AG04449 (cell line): ENCODE measurements around the gene GLIPR1L1.

Experiments
- CTCF ChIA-PET: fragments of 350-600 bp; formaldehyde crosslinking; extraction: SDS; loops from one replicate; lab custom pipeline; 2021; ENCODE audit warnings: antibody characterized with exemption; lab: Yijun Ruan, JAX
- POLR2A ChIA-PET: fragments of 400-600, 350-600 bp; formaldehyde crosslinking; extraction: SDS; loops from one replicate; lab custom pipeline; 2020; ENCODE audit warnings: antibody characterized with exemption, inconsistent platforms; lab: Yijun Ruan, JAX
- DNase-seq: peaks from one replicate; pipeline ENCODE4 v3.0.0-alpha.2; 2010; ENCODE audit warnings: low read depth, low spot score
- H3K4me3 ChIP-seq: 2 replicates; pipeline ENCODE4 v1.5.1; 2011; ENCODE audit warnings: low read depth, mild to moderate bottlenecking, control low read depth, low read length
- TF ChIP-seq, protein P1 (sequence below): IDR thresholded peaks from one replicate; pipeline ENCODE4 v1.5.1; 2011; ENCODE audit warnings: mild to moderate bottlenecking, moderate library complexity, low read length, control low read depth, inconsistent platforms; ENCODE audit not compliant: insufficient read depth; ENCODE audit errors: missing control alignments

GLIPR1L1 gene

GRCh38 chr12:75334384-75335030 lies at the start of gene GLIPR1L1:
Gene GLIPR1L1, plus strand, starts transcription at chr12:75334670. Its CDS starts 59 bp downstream, at chr12:75334729.
- TF ChIP-seq, protein P1, sequence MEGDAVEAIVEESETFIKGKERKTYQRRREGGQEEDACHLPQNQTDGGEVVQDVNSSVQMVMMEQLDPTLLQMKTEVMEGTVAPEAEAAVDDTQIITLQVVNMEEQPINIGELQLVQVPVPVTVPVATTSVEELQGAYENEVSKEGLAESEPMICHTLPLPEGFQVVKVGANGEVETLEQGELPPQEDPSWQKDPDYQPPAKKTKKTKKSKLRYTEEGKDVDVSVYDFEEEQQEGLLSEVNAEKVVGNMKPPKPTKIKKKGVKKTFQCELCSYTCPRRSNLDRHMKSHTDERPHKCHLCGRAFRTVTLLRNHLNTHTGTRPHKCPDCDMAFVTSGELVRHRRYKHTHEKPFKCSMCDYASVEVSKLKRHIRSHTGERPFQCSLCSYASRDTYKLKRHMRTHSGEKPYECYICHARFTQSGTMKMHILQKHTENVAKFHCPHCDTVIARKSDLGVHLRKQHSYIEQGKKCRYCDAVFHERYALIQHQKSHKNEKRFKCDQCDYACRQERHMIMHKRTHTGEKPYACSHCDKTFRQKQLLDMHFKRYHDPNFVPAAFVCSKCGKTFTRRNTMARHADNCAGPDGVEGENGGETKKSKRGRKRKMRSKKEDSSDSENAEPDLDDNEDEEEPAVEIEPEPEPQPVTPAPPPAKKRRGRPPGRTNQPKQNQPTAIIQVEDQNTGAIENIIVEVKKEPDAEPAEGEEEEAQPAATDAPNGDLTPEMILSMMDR = peak; percentile 84
- CTCF ChIA-PET = interaction anchor here (0.7 to 7.6 kb wide), 26 partner anchors 9 to 645 kb away, joined by 3 to 145 read pairs (median 6); partner anchors contain the start of gene GLIPR1
- POLR2A ChIA-PET = interaction anchor here (0.6 to 1.1 kb wide), 3 partner anchors 25 to 149 kb away, joined by 3 to 6 read pairs (median 3); partner anchors contain the start of gene GLIPR1
- DNase-seq = peak; percentile 53
- peak within 1 kb of the TSS; percentile 62 for H3K4me3 ChIP-seq

DNA sequence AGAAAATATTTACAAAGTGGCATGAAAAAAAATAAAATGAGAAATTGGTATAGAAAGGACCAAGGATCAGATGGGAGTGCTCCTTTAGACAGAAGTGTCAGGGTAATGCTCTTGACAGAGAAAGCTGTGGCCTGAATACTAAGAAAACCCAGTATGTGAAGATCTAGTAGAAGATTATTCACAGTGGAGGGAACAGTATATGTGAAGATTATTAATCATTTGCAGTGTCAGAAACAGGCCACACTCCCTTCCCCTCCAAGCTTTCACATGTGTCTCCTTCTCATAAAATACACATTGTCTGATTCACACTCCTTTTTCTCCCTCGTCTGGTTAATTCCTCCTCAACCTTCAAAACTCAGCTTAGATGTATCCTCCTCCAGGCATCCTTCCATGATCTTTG lies 45.6 kb upstream of the GLIPR1L1 start:
- ChIA-PET POLR2A (no interaction called here), CTCF (interaction anchor here (0.8 to 2.8 kb wide), 9 partner anchors 10 to 603 kb away, joined by 3 to 10 read pairs (median 4); partner anchors contain the start of gene GLIPR1L1)
- no peak for DNase-seq
- no peak overlapping the region for H3K4me3 ChIP-seq
- TF ChIP-seq, protein P1 = no peak

GRCh38 chr12:75289753-75290152 lies 44.7 kb upstream of the GLIPR1L1 start:
- ChIA-PET POLR2A (no interaction called here), CTCF (interaction anchor here (0.7 to 2.8 kb wide), 10 partner anchors 10 to 604 kb away, joined by 3 to 10 read pairs (median 4); partner anchors contain the start of gene GLIPR1L1)
- no peak overlapping the region for H3K4me3 ChIP-seq
- TF ChIP-seq, protein P1 = no peak
- no peak for DNase-seq

- POLR2A ChIA-PET = no interaction called here
- DNase-seq = no peak
- TF ChIP-seq, protein P1 = no peak
- CTCF ChIA-PET = interaction anchor here (1.9 kb wide), 1 partner anchor 600 kb away, joined by 7 read pairs; no protein-coding TSS in a partner anchor
- no peak overlapping the region for H3K4me3 ChIP-seq
These were observed 43.5 kb upstream of the GLIPR1L1 start for GRCh38 chr12:75291014-75291413.

GRCh38 chr12:75294336-75294735 lies 40.1 kb upstream of the GLIPR1L1 start:
- no peak overlapping the region for H3K4me3 ChIP-seq
- POLR2A ChIA-PET = no interaction called here
- TF ChIP-seq, protein P1 = no peak
- no peak for DNase-seq
- CTCF ChIA-PET = no interaction called here

- DNase-seq = no peak
- H3K4me3 ChIP-seq = no peak overlapping the region
- ChIA-PET POLR2A (no interaction called here), CTCF (no interaction called here)
- TF ChIP-seq, protein P1 = no peak
These were observed 39.7 kb upstream of the GLIPR1L1 start for GRCh38 chr12:75294797-75295196.
